ENCODE measurements around the gene ZCCHC14.

DNA sequence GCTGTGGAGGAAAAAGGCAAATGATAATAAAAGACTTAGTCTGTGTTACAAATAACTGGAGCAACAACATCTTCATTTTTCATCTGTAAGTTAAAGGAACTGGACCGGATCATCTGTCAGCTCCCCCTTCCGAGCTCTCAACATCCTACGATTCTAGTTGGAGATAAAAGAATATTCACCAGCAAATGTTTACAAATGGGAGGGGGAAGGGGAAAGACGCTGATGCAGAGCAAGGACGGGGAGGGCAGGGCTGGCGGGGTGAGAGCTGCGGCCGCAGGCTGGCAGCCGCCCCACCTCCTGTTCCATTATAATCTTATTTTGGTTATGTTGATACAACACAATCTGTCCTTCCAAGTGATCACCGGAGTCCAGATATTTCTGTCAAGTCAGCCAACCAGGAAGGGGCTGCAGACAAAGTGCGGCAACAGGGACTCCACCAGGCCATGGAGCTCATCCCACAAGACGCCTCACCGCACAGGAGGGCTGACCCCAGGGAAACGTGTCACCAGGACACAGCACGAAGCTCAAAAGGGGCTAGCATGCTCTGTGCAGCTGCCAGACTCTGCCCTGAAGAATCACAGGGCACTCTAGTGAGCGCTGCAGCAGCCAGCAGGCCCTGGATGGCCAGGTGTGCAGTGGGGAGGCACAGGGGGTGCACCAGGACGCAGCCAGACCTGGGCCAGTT is 128.9 kb downstream of the ZCCHC14 start:
- TF ChIP-seq CTCF (conservative IDR thresholded peaks at IDR 0.05) (no peak), ZFX (IDR thresholded peaks at IDR 0.05) (no peak)
